Chondrocyte (in vitro differentiated cells): ENCODE results near the gene S100A12. TPM values are rescaled to one million over a fixed set of nuclear protein-coding genes. Genes with fewer than 3 reads are reported as not detected.

Experiments used
- DNase-seq: peaks from one replicate; pipeline ENCODE4 v3.0.0; 2021; ENCODE audit warnings: mixed read lengths, low spot score
- H3K27ac Mint-ChIP-seq: one replicate; pipeline ENCODE4 v1.8.0; 2021; ENCODE audit warnings: mild to moderate bottlenecking, moderate library complexity, mixed read lengths; ENCODE audit not compliant: unreplicated experiment
- H3K27me3 Mint-ChIP-seq: 2 replicates; pipeline ENCODE4 v1.8.0; 2021; ENCODE audit warnings: low read depth, mixed read lengths
- H3K36me3 Mint-ChIP-seq: 2 replicates; pipeline ENCODE4 v1.8.0; 2021; ENCODE audit warnings: low read depth, mixed read lengths
- H3K4me1 Mint-ChIP-seq: 2 replicates; pipeline ENCODE4 v1.8.0; 2021; ENCODE audit warnings: low read depth, mild to moderate bottlenecking, mixed read lengths
- H3K4me3 Mint-ChIP-seq: one replicate; pipeline ENCODE4 v1.8.0; 2021; ENCODE audit warnings: mild to moderate bottlenecking, moderate library complexity, mixed read lengths; ENCODE audit not compliant: unreplicated experiment
- H3K9me3 Mint-ChIP-seq: 2 replicates; pipeline ENCODE4 v1.8.0; 2021; ENCODE audit warnings: low read depth, mixed read lengths
- CTCF ChIP-seq: fragments of 200-600 bp; sonication (generic); IDR thresholded peaks from 2 replicates; pipeline ENCODE4 v1.5.0; 2021; ENCODE audit warnings: antibody characterized with exemption, mild to moderate bottlenecking, moderate library complexity
- total RNA-seq: library from RNA; stranded (reverse); gene quantifications from 3 replicates; pipeline ENCODE4 v1.2.1, GENCODE V29; 2021

The S100A12 gene
- total RNA-seq, 1 donor from 2014 or later = not detected

- Mint-ChIP-seq H3K4me3 (no peak overlapping the region), H3K4me1 (no peaks in the 10 kb centered on the region), H3K9me3 (no peaks in the 10 kb centered on the region), H3K36me3 (no peaks in the 10 kb centered on the region), H3K27me3 (peaks cover 8% of the 10 kb centered on the region), H3K27ac (no peak overlapping the region)
- TF ChIP-seq CTCF = no peak
- DNase-seq = no peak
Measured at GRCh38 chr1:153403421-153404085, 28.1 kb upstream of the S100A12 start.

- no peak overlapping the region for H3K4me3 Mint-ChIP-seq
- no peak overlapping the region for H3K27ac Mint-ChIP-seq
- no peak for DNase-seq
- no peaks in the 10 kb centered on the region for H3K9me3 Mint-ChIP-seq
- no peaks in the 10 kb centered on the region for H3K4me1 Mint-ChIP-seq
- H3K36me3 Mint-ChIP-seq = no peaks in the 10 kb centered on the region
- H3K27me3 Mint-ChIP-seq = peaks cover 6% of the 10 kb centered on the region
- TF ChIP-seq CTCF = no peak
Measured at GRCh38 chr1:153402226-153402625, 26.8 kb upstream of the S100A12 start.

- TF ChIP-seq CTCF = no peak
- Mint-ChIP-seq H3K36me3 (no peaks in the 10 kb centered on the region), H3K27me3 (peaks cover 9% of the 10 kb centered on the region), H3K9me3 (no peaks in the 10 kb centered on the region), H3K4me1 (no peaks in the 10 kb centered on the region), H3K4me3 (no peak overlapping the region), H3K27ac (no peak overlapping the region)
- DNase-seq = no peak
Measured at GRCh38 chr1:153401461-153401860, 26.0 kb upstream of the S100A12 start.

- H3K4me3 Mint-ChIP-seq = no peak overlapping the region
- H3K36me3 Mint-ChIP-seq = no peaks in the 10 kb centered on the region
- no peak for TF ChIP-seq CTCF
- H3K4me1 Mint-ChIP-seq = no peaks in the 10 kb centered on the region
- H3K27me3 Mint-ChIP-seq = peaks cover 9% of the 10 kb centered on the region
- no peak for DNase-seq
- H3K27ac Mint-ChIP-seq = no peak overlapping the region
- H3K9me3 Mint-ChIP-seq = no peaks in the 10 kb centered on the region
Measured at GRCh38 chr1:153400244-153400643, 24.8 kb upstream of the S100A12 start.

GRCh38 chr1:153399401-153400055 lies 24.1 kb upstream of the S100A12 start:
- Mint-ChIP-seq H3K4me3 (no peak overlapping the region), H3K27ac (no peak overlapping the region), H3K4me1 (no peaks in the 10 kb centered on the region), H3K36me3 (no peaks in the 10 kb centered on the region), H3K27me3 (peaks cover 9% of the 10 kb centered on the region), H3K9me3 (no peaks in the 10 kb centered on the region)
- no peak for TF ChIP-seq CTCF
- no peak for DNase-seq
